DMS153 treated with DMSO at 0.1 percent for 48 hours (cell line): Measurements from ENCODE around the gene POLD4.

Experiments used
- DNase-seq: peaks from one replicate; lab custom pipeline; 2025; ENCODE audit not compliant: unreplicated experiment; lab: John Stamatoyannopoulos, UW

The POLD4 gene

DNA sequence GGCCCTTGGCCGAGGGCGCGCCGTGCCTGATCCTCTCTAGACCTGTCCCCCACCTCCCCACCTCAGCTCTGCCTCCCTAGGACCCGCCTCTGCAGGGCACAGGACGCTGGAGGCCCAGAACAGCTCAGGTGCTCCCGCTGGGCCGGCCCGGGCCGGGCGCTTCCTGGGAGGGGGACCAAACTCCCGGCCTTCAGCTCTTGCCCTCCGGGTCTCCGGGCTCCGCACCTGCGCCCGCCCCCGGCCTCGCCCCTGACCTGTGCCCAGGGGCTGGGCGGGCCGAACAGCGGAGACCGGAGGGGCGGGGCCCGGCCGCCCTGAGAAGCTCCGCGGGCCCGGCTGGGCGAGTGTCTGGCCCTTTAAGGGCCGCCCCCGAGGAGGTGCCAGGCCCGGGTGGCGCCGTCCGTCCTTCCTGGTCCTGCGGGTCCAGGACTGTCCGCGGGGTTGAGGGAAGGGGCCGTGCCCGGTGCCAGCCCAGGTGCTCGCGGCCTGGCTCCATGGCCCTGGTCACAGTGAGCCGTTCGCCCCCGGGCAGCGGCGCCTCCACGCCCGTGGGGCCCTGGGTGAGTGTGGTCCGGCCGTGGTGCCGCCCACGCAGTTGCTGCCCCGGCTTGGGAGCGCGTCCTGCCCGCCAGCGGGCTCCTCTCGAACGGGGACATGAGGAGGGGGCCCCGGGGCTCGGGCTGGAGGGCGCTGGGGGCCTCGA is 50.1 kb downstream of the POLD4 start, which contains the start of gene SSH3:
TSS of gene SSH3 (plus strand) at position 399 of the 703 bp plus-strand sequence. CDS start at position 495, 96 bp downstream.
- DNase-seq, result peak; percentile 52

DNA sequence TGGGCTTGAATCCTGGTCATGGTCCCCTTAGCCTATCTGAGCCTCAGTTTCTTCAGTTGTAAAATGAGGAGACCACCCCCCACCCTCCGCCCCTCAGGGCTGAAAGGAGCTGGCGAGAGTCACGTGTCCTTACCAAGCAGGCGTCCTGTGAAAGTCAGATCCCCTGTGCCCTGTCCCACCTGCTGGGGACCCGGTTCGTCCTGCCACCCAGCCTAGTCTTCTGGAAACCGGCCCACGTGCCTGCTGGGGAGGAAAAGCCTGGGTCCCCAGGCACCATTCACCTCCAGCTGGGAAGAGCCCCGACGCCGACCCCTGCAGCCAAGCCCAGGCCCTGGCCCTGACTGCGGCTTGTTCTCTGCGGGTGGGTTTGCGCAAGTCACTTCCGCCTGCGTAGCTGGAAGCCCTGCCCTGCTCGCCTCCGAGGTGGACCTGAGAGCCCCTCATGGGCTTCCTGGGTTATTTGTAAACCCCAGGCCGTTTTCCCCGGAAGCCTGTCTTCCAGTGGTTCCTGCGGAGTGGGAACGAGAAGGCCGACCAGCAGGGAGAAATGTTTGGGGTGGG is 50.7 kb downstream of the POLD4 start:
- no peak for DNase-seq

- DNase-seq, result peak; percentile 20
These were observed 51.3 kb downstream of the POLD4 start for GRCh38 chr11:67301951-67302516.

GRCh38 chr11:67301313-67301921 is 51.9 kb downstream of the POLD4 start:
- no peak for DNase-seq
